NCI-H1105 (cell line): ENCODE measurements around the gene CHPT1.

Experiments
- DNase-seq: peaks from one replicate; lab custom pipeline; 2025; lab: John Stamatoyannopoulos, UW

The CHPT1 gene

DNA sequence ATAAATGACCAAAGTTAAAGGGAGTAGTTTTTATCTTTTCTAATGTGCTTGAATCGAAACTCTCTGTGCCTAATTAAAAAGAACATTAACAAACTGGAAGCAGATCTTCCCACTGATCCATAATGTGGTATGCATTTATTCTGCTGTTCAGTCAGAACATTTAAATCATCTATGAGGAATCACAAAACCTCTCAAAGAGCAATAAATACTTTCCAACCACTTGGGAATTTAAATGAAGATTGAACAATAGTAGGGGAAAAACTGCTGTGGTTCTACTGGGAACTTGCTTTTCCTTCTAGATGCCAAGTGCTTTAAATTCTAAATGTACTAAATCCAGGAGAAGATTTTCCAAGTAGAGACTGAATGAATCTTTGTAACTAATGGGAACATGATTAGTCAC lies 12.3 kb upstream of the CHPT1 start:
- no peak for DNase-seq

GRCh38 chr12:101686176-101686575 lies 11.3 kb upstream of the CHPT1 start:
- DNase-seq = no peak

- DNase-seq = no peak
These were observed 6.8 kb upstream of the CHPT1 start for GRCh38 chr12:101690544-101691098.

DNA sequence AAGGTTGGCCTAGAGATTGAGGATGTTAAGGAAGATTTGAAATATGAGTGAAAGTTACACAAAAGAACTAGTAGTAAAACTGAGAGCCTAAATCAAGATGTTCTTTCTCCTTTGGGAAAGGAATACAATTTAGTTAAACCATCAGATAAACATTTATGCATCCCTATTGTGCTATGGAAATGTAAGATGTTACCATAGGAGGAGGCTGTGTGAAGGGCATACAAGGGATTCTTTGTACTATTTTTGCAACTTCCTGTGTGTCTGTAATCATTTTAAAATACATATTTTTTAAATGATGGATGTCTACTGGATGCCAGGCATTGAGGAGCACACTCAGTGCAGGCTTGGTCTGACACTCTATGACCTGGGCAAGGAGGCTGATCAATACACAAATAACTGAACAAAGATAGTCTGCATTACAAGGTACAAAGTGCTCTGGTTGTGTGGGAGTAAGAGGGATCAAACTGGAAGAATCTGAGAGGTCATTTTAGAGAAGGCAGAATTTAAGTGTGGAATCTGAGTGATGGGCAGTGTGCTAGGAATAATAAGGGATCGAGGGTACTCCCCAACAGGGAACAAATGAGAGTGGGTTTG lies 5.8 kb upstream of the CHPT1 start:
- no peak for DNase-seq

DNA sequence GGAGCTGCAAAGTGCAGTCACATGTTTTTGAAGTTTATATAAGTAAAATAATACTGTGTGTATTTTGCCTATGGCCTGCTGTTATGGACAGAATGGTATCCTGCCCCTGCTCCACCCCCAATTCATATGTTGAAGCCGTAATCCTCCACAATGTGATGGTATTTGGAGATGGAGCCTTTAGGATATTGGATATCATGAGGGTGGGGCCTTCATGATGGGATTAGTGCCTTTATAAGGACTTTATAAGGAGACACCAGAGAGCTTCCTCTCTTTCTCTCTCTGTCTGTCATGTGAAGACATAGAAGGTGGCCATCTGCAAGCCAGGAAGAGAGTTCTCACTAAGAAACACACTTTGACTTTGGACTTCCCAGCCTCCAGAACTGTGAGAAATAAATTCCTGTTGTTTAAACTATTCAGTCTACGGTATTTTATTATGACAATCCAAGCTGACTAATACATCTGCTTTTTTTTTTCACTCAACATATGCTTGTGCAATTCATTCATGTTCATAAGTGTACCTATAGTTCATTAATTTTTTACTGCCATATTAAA lies 3.1 kb upstream of the CHPT1 start:
- no peak for DNase-seq

DNA sequence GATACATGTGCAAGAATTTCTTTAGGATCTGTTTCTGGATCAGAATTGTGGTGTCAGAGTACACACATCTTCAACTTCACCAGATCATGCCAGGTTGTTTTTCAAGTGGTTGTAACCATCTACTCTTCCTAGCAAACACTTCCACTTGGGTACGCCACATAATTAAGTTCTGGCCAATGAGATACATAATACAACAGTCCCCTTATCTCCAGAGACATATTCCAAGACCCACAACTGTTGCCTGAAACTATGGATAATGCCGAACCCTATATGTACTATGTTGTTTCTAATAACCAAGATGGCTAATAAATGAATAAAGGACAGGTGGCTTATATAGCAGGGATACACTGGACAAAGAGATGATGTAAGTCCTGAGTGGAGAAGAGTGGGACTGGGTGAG lies 2.5 kb upstream of the CHPT1 start:
- DNase-seq = no peak

- no peak for DNase-seq
These were observed 1.7 kb upstream of the CHPT1 start for GRCh38 chr12:101695706-101696105.

DNA sequence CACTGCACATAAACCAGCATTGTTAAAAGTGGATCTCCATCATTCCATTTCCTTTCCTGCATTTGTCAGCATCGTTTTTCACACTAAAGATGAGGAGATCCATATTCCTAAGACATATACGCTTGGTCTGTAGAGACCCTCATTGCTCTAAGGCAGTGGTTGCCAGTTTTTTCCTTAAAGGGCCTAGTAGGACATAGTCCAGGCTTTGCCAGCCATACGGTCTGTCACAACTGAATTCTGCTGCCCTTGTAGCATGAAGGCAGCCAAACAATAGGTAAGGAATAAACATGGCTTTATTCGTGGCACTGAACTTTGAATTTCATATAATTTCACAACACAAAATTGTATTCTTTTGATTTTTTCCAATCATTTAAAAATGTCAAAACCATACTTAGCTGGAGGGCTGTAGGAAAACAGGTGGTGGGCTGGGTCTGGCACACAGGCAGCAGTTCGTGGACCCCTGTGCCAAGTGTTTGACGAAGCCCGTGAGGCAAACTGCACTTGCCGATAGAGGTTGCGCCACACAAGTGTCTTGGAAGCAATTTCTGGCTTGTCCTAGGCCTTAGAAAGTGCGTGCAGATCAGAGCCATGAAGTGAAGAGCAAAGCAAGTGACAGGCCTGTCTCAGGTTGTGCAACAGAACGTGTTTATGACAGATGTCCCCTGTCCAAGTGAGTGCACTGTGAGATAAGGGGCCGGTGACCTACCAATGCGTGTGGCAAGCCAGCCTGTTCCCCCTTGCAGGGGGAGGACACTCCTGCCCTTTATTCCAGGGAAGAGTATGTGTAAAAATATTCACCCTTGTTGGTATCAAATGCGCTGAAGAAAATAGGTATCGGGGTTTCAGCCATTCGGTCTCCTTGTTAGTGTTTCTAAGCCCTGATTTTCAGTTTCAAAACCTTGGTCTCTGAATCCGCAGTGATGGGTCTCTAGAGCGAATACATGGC lies 916 bp upstream of the CHPT1 start:
- DNase-seq = peak; percentile 29

DNA sequence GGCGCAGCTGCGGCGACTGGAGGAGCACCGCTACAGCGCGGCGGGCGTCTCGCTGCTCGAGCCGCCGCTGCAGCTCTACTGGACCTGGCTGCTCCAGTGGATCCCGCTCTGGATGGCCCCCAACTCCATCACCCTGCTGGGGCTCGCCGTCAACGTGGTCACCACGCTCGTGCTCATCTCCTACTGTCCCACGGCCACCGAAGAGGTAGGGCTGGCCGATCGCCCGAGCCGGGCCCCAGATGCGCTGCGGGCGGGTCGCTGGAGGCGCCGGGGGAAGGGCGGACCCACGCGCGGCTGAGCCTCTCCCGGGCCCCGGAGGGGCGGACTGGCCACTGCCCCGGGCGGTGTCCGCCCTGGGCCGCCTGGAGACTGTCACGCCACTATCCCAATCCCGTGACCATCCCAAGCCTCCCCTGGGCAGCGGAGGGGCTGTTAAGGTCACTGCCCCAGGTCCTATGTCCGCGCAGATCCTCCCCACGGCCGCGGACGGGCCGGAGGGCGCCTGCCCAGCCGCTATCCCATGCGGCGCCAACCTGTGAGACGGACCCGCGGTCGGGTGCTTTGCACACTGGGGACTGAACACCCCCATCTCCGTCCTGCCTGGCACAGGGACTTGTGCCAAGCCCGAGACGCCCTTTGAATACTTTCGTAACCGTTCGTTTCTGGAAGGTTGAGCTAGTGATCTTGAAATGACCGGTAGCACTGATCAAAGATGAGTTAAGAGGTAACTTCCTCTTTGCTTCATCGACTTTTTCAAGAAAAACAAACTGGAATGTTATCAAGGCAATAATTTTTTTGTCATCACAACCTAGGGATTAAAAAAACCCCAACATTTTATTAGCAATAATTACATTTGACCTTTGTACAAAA lies 725 bp downstream of the CHPT1 start:
- DNase-seq = peak; percentile 35

- DNase-seq = no peak
These were observed 1.4 kb downstream of the CHPT1 start for GRCh38 chr12:101698800-101699347.

DNA sequence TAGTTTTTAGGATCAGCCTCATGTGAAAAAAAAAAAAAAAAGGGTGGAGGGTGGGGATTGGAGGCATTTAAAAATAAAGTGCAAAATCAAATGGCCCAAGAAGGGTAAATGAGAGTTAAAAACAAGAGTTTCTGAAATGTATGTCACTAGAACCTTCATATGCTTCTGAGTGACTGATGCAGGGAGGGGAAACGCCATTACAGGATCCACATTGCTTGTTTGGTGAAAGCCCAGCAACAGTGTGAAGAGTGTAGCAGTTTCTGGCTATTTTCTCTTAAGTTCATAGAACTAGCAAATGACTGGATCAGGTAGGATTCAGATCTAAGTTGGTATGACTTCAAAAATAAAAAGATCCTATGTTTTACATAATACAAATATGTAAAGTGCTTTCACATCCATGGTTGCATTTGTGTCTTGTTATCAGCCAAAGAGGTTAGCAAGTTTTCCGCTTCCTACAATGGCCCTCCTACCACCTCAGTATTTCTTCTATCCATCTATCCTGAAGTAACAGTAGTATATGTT lies 2.9 kb downstream of the CHPT1 start:
- no peak for DNase-seq

- DNase-seq = no peak
These were observed 6.0 kb downstream of the CHPT1 start for GRCh38 chr12:101703487-101703886.

DNA sequence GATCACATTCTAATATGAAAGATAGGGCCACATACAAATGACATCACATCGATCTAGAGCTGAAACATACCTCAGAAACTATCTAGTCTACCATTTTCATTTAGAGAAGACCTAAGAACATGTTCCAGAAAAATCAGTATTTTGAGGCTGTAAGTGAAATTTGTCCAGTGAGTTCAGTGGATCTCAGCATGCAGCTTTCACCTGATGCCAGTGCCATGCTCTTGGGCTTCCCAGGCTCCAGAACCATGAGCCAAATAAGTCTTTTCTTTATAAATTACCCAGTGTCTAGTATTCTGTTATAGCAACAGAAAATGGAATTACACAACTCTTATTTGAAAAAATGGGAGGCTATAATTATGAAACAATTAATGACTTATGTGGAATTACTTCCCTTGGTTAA lies 9.0 kb downstream of the CHPT1 start:
- no peak for DNase-seq

DNA sequence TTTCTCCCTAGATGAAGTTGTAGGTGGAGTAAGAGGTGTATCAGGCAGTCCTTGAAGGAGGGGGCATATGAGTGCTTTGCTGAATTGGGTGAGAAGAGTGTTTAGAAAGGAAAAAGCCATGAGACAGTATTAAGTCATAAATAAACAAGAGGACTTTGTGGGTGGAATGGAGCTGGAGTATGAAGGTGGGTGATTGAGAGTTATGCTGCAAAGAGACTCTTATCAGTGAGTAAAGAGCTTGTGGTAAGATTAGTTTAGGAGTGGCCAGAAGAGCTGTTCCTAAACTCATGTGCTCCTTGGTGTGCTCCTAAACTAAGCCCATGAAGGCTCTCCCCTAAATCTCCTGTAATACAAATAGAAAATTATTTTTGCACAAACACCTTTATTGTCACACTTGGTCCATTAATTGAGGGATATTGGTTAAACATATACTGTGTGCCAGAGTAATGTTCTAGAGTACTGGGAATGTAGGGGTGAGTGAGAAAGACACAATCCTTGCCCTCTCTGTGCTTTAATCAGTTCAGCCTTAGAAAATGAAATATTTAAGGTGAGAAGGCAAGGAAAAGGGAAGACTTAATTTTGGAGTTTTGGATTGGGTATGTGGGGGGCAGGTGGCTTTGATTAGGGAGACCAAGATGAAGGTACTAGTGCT lies 9.8 kb downstream of the CHPT1 start:
- DNase-seq = no peak

- no peak for DNase-seq
These were observed 12.8 kb downstream of the CHPT1 start for GRCh38 chr12:101710288-101710687.

- DNase-seq = no peak
These were observed 15.7 kb downstream of the CHPT1 start for GRCh38 chr12:101713059-101713682.

- DNase-seq = no peak
These were observed 16.5 kb downstream of the CHPT1 start for GRCh38 chr12:101713930-101714329.

GRCh38 chr12:101714877-101715444 lies 17.5 kb downstream of the CHPT1 start:
- DNase-seq = no peak

- DNase-seq = no peak
These were observed 22.1 kb downstream of the CHPT1 start for GRCh38 chr12:101719566-101719965.

DNA sequence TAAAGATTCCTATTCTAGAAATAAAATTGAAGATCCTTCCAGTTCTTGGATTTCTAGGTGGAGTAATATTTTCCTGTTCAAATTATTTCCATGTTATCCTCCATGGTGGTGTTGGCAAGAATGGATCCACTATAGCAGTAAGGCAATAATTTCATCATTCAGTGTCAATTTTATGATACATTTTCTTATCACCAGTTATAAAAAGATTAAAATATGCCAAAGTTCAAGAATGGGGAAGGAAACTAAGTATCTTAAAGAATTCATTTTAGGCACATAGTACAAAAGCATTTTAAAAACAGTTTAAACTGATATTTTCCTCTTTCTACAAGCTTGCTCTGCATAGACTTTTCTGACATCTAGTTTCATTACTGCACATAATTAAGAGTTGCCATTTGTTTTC lies 22.7 kb downstream of the CHPT1 start:
- DNase-seq = no peak
